ENCODE measurements around the gene WASF1. TPM values are rescaled to one million over a fixed set of nuclear protein-coding genes. Genes with fewer than 3 reads are reported as not detected.
"Not testable (repeated sequence)": the region's sequence is repeated elsewhere in the genome, so short reads cannot be mapped to it uniquely, and the experiment has no call there.

WASF1 gene
- total RNA-seq, 1 experiment from 2014 or later = 9.5 TPM

DNA sequence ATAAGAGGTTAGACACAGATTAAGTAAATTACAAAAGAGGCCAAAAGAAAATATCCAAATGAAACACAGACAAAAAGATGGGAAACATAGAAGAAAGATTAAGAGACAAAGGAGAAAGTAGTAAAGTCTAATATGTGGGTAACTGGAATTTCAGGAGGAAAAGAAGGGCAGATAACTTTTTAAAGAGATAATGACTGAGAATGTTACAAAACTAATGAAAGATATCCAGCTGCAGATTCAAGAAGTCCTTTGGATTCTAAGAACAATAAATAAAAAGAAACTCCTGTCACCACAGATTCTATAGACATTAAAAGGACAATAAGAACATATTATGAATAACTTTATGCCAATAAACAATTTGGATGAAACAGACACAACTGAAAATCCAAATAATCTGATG, 90.1 kb downstream of the WASF1 start:
- no peak for DNase-seq (ENCODE audit: low read depth)

DNA sequence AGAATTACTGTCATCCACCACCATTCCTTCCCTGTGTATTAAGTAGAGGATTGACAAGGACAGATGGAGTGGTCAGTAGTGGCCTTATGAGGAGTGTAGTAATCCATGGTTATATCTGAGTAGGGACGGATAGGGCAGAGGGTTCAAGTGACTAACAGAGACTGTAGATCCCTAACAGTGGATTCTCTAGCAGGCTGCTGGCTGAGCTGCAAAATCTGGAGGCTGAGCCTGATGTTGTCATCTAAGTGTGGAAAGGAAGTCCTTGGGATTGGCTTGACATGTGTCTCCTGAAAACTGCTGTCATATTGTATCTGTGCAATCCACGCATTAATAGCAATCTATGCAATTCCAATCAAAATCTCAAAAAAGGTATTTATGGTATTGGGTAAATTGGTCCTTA, 94.2 kb downstream of the WASF1 start:
- DNase-seq (ENCODE audit: low read depth) = no peak

DNA sequence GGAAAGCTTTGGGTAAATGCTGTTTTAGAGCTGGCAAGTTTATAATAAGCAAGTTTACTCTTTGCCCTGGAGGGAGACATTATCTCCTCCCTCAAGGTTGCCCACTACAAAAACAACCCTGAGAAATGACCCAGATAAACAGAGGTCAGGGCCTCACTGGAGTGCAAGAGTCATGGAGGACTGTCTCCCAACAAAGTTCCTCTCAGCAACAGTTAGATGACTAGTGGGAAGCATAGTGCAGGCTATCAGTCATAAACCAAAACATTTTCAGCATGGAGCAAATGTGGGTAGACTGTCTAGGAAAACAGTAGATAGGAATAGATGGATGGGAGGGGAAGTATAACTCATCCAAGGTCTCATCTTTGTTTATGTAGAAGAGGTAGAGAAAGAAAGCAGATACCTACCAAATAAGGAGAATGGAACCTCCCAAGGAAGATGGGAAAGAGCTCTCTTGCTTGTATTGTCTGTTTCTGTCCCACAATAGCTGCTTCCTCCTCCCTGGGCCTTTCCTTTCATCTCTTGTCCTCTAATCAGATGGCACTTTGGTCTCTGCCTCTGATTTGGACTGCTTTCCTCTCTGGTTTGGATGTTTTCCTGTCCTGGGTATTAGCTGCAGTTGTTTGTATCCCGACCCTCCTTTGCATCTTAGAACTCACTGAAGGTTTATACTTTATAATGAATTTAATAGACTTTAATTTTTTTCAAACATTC, 95.4 kb downstream of the WASF1 start:
- DNase-seq (ENCODE audit: low read depth) = no peak

DNA sequence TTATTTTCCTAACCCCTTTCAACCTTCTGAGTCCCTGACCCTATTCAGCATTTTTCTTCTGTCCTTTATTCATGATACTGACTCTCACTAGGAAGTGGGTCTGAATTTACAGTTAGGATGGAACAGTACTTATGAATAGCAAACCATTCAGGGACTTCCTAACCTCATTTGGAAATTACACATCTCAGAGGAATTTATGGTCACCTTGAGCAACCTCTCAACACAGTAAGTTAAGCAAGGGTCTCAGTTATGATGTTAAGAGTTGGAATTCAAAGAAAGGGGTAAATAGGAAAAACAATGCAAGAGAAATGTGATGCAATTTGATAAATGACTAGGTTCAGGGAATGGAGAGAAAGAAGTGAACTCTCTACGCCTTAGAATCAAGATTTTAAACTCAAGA, 104.1 kb downstream of the WASF1 start:
- no peak for DNase-seq (ENCODE audit: low read depth)

DNA sequence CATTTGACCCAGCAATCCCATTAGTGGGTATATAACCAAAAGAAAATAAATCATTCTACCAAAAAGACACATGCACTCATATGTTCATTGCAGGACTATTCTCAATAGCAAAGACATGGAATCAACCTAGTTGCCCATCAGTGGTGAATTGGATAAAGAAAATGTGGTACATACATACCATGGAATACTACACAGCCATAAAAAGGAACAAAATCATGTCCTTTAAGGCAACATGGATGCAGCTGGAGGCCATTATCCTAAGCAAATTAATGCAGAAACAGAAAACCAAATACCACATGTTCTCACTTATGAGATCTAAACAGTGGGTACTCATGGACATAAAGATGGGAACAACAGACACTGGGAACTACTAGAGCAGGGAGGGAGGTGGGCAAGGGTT, 106.0 kb downstream of the WASF1 start:
- not testable (repeated sequence) for DNase-seq (ENCODE audit: low read depth)

DNA sequence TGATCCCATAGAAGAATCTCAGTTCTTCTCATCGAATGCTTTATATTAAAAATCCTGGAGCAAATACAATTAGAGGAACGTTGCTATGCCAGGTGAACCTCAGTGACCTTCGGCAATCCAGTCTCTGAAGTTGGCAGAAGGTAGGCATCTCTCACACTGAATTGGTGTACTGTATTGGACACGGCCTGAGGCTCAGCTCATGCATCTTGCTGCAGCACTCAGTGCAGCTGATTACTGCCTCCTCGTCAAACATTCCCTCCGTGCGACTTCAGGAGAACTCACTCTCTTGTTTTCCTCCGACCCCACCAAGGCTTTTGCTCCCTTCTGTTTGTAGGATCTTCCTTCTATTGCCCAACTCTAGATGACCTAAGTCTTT, 110.9 kb downstream of the WASF1 start:
- DNase-seq (ENCODE audit: low read depth) = no peak

DNA sequence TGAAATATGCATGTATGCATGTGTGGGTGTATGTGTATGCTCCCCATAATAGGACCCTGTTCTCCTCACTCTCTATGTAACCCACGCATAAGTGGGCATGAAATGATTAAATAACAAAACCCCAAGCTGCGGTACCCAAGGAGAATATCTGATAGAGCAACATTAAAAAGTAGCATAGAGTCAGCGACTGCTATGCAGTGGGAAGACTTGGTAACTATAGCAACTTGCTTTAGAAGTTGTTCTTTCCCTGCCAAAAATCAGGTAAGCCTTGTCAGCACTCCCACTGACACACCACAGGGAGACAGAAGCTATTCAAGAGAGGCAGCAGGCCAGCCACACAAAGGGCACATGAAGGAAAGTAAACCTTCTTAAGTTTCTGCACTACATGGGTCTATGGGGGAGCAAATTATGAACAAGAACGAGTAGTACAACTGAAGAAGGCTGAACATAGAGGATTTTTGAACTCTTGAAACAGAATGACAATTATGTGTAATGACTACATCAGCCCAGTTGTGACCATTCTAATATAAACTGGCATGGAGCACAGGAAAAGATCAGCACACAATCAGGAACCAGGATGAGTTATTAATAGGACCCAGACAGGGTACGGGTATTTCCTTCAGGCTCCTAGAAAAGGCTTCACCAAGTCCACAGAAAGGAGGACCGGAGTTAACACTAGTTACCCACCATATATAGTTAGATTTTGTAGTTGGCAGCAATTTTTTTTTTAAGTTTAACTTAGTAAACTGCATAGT, 111.5 kb downstream of the WASF1 start:
- DNase-seq (ENCODE audit: low read depth) = no peak

DNA sequence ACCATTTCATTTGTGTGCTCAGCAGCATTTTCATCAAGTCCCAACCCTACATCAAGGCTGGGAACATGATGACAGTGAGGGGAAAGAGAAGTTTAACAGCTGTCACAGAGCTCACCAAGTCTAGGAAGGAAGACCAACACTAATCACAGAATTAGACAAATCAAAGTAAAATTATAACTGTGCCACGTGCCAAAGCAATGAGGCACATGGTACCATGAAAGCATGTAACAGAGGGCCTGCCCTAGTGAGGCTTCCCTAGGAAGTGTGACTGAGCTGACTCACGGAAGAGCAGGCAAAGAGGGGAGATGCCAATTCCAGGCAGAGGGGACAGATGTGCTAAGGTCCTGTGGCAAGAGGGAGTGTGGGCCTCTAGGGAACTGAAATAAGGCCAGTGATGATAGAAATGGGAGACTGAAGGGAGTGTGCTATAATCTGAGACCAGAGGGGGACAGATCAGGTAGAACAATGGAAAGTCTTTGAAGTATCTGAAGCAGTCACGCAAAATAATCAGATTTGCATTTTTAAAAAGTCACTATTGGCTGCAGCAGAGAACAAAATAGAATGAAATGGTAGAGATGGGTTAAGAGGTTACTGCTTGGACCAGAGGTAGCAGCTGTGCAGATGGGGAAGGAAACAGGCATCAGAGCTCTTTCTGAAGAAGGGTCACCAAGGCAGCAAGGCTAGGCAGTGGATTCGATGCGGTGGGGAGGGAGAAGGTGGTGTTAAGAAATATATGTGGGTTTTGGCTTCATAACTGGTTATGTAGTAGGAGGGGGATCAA, 114.5 kb downstream of the WASF1 start:
- no peak for DNase-seq (ENCODE audit: low read depth)

DNA sequence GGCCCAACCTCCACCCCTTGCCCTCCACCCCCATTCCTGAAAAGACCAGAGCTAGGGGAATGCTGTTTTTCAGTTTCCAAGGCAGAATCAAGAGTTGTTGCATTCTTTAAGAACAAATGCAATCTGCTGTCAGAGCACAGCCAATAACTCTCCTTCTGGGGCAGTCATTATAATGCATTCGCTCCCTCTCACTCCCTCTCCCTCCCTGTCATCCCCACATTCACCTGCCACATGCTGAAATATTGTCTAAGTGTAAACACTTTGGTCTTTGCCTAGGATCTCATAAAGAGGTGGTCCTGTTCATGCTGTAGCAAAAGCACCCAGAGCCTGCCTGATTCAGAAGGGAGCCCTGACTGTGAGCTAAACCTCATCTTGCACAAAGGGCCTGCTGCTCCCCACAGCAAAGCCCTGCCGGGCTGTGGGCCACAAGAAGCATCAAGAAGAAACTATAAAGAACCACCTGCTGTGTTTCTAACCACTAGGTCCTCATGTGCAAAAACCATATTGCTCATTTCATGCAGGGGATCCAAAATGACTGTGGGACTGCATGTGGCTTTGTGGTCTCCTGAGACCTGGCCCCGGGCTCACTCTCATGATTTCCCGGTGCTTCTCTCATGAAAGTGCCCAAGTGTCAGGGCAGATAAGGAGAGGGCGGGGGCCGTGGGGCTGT, 115.7 kb downstream of the WASF1 start:
- DNase-seq (ENCODE audit: low read depth) = no peak

DNA sequence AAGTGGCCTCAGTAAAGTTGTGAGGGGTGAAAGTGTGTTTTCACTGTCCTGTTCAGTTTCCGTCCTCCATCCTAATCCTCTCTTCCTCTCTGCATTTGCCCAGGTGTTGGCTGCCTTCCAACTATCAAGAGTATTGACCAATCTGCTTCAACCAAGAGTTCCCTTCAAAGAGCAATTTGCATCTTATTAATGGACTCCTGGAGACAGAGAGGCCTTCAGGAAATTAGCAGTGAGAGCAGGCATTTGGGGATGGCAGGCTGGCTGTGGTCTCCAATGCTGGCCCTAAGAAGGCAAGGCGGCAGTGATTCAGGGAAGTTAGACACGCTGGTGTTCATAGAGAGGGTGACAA, 124.1 kb downstream of the WASF1 start:
- no peak for DNase-seq (ENCODE audit: low read depth)

DNA sequence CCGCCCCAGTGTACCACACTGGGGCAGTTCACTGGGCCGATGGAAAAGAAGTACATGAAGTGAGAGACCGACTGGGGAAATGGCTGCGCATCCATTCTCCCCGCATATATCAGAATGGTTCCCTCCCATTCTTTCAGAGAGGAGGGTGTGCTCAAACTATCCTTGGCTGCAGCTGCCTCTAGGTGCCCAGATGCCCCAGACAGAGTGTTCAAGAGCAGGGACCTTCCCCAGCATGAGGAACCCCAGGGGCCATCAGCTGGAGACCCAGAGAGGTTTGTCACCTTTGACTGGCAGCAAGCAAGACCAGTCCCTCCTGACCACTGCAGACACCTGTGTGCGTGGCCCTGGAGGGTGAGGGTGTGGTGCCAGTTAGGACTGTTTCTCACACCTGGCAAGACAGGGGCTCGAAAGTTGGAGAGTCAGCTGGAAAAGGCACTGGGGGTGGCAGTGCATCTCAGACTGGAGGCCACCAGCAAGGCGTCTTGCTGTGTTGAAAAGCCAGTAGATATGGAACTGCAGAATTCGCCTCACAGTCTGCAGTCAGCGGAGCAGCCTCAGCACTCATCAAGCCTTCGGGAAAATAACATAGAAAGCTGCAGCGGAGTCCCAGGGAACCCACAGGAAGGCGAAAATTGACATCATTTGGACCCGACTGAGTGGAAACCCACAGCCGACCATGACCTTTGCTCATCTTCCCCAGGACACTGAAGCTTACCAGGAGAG, 124.6 kb downstream of the WASF1 start:
- no peak for DNase-seq (ENCODE audit: low read depth)

DNA sequence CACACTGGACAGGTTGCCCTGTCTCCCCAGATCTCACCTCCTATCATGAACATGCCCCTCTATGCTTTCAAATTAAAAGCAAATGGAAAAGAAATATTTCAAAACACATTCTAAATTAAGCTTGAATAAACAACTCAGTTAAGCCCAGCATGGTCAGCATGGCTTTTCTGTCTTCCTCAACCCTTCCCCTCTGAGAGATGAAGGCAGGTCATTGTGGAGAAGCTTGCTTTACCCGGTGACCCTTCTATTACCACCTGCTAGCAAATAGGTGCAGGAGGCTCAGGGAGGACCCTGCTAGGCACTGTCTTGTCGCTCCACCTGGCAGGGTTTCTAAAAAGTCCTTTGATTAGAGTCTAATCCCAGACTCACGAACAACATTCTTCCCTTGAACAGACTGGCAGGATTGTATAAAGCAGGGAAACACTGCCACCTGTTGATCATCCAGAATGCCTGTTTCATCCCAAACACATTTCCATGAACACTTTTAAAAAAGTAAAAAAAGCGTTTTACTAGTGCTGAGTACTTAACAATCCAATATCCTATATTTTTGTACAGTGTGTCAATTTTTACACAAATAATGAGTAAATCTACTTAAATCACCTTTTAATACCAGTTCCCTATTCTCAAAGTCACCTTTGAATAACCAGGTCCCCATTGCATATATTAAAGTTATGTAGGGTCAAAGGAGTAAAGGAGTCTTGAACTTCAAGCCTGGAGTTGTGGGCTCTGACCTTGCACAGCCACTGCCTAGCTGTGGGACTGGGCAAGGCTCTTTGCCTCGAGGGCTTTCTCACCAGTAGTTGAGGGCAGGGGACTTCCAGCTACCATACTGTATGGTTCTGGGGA, 125.9 kb downstream of the WASF1 start:
- DNase-seq (ENCODE audit: low read depth) = peak; percentile 49

DNA sequence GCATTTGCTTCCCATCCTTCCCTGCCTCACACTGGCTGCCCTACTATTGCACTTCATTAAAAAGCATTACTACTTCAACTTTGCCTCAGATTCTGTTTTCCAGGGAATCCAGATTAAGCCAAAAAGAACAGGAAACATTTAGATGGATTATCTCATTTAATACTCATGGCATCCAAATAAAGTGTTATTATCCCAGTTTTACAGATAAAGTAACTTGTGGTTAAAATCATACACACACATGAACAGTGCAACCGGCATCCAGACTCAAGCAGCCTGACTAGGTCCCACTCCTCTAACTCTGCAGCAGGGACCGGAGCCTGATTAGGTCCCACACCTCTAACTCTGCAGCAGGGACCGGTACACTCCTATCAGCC, 129.0 kb downstream of the WASF1 start:
- no peak for DNase-seq (ENCODE audit: low read depth)

Other genes starting within 250 kb of the WASF1 start
- gene GPR6, start 201.4 kb downstream of the WASF1 start, total RNA-seq (2014; rRNA removed; shearing (Covaris generic)) = not detected in 2 replicates
- 26.0 and 27.5 TPM in 2 replicates for gene CDC40, start 757 bp upstream of the WASF1 start, total RNA-seq (2014; rRNA removed; shearing (Covaris generic))
- gene METTL24, start 178.7 kb upstream of the WASF1 start, total RNA-seq (2014; rRNA removed; shearing (Covaris generic)) = not detected in 2 replicates
- 1.2 and 1.9 TPM in 2 replicates for gene DDO, start 235.9 kb upstream of the WASF1 start, total RNA-seq (2014; rRNA removed; shearing (Covaris generic))

Data from Daoy (cell line).